Iris pigment epithelial cell (primary cell): Measurements from ENCODE around the gene SIK3.
A peak's percentile ranks its signal among the peaks of the same experiment; 100 is the strongest.

Source experiments
- DNase-seq: peaks from one replicate; pipeline ENCODE4 v3.0.0-alpha.2; 2011; ENCODE audit warnings: low read depth

SIK3 gene

GRCh38 chr11:116895048-116895757, 203.0 kb downstream of the SIK3 start:
- DNase-seq = no peak

- no peak for DNase-seq
These were observed 204.3 kb downstream of the SIK3 start for GRCh38 chr11:116893906-116894305.

GRCh38 chr11:116893437-116893836, 204.8 kb downstream of the SIK3 start:
- no peak for DNase-seq

- no peak for DNase-seq
These were observed 205.9 kb downstream of the SIK3 start for GRCh38 chr11:116892374-116892773.

GRCh38 chr11:116891746-116892145, 206.5 kb downstream of the SIK3 start:
- DNase-seq = no peak

GRCh38 chr11:116890607-116891006, 207.6 kb downstream of the SIK3 start:
- DNase-seq = no peak

- no peak for DNase-seq
These were observed 208.0 kb downstream of the SIK3 start for GRCh38 chr11:116890193-116890592.

- no peak for DNase-seq
These were observed 209.2 kb downstream of the SIK3 start for GRCh38 chr11:116888884-116889549.

- peak; percentile 59 for DNase-seq
These were observed 210.2 kb downstream of the SIK3 start for GRCh38 chr11:116888024-116888423.

- DNase-seq = peak; percentile 78
These were observed 212.1 kb downstream of the SIK3 start for GRCh38 chr11:116885951-116886655.

GRCh38 chr11:116882386-116882785, 215.8 kb downstream of the SIK3 start:
- DNase-seq = peak; percentile 83

GRCh38 chr11:116881143-116881542, 217.1 kb downstream of the SIK3 start:
- DNase-seq = no peak

- peak; percentile 83 for DNase-seq
These were observed 218.2 kb downstream of the SIK3 start for GRCh38 chr11:116879800-116880625.

GRCh38 chr11:116876656-116877055, 221.6 kb downstream of the SIK3 start:
- DNase-seq = no peak

- no peak for DNase-seq
These were observed 223.0 kb downstream of the SIK3 start for GRCh38 chr11:116875194-116875593.

GRCh38 chr11:116874251-116874650, 224.0 kb downstream of the SIK3 start:
- peak; percentile 63 for DNase-seq

- DNase-seq = no peak
These were observed 224.8 kb downstream of the SIK3 start for GRCh38 chr11:116873381-116873780.

- peak; percentile 84 for DNase-seq
These were observed 227.0 kb downstream of the SIK3 start for GRCh38 chr11:116871248-116871647.

GRCh38 chr11:116870054-116870453, 228.2 kb downstream of the SIK3 start:
- no peak for DNase-seq

GRCh38 chr11:116869610-116870009, 228.6 kb downstream of the SIK3 start:
- no peak for DNase-seq

- no peak for DNase-seq
These were observed 230.2 kb downstream of the SIK3 start for GRCh38 chr11:116868066-116868465.

- DNase-seq = no peak
These were observed 230.6 kb downstream of the SIK3 start for GRCh38 chr11:116867619-116868018.
